Small intestine (tissue), 7 donors: ENCODE data around the gene KCNG2. TPM values are rescaled to one million over a fixed set of nuclear protein-coding genes. Genes with fewer than 3 reads are reported as not detected.

Experiments used
- DNase-seq, 2 donors: peaks; one replicate each; pipeline versions ENCODE4 v3.0.0 to v3.0.0-alpha.2; 2013
- FAIRE-seq: peaks from 2 replicates; lab custom pipeline; 2012; peaks lifted over from hg19 to GRCh38; lab: Jason Lieb, UNC
- H3K27ac ChIP-seq, 3 donors: one replicate each; pipeline ENCODE4 v1.5.1; 2013; ENCODE audit warnings: low read length in 2 of 3, mild to moderate bottlenecking in 2 of 3, control low read depth in 1 of 3, inconsistent platforms in 1 of 3, low read depth in 1 of 3, moderate library complexity in 1 of 3
- H3K27me3 ChIP-seq, 3 donors: one replicate each; pipeline ENCODE4 v1.6.1; 2013; ENCODE audit warnings: low read length in 3 of 3, inconsistent platforms in 1 of 3; ENCODE audit not compliant: control insufficient read depth in 3 of 3, insufficient read depth in 3 of 3
- H3K36me3 ChIP-seq, 3 donors: one replicate each; pipeline ENCODE4 v1.6.1; 2013; ENCODE audit warnings: low read length in 3 of 3, inconsistent platforms in 1 of 3, low read depth in 1 of 3, mild to moderate bottlenecking in 1 of 3, moderate library complexity in 1 of 3; ENCODE audit not compliant: control insufficient read depth in 3 of 3, insufficient read depth in 2 of 3
- H3K4me1 ChIP-seq, 3 donors: one replicate each; pipeline ENCODE4 v1.6.1; 2013; ENCODE audit warnings: low read length in 2 of 3, inconsistent platforms in 1 of 3, low read depth in 1 of 3, mild to moderate bottlenecking in 1 of 3, moderate library complexity in 1 of 3; ENCODE audit not compliant: control insufficient read depth in 3 of 3, insufficient read depth in 2 of 3
- H3K4me3 ChIP-seq, 3 donors: one replicate each; pipeline ENCODE4 v1.5.1; 2013; ENCODE audit warnings: low read length in 3 of 3, control low read depth in 1 of 3, inconsistent platforms in 1 of 3, low read depth in 1 of 3, mild to moderate bottlenecking in 1 of 3, moderate library complexity in 1 of 3
- H3K9me3 ChIP-seq, 2 donors: one replicate each; pipeline ENCODE4 v1.6.1; 2013; ENCODE audit warnings: low read depth in 1 of 2, low read length in 1 of 2; ENCODE audit not compliant: control insufficient read depth in 2 of 2, insufficient read depth in 1 of 2
- WGBS, 3 donors: extraction: QIAGEN DNeasy Blood & Tissue Kit; methylation state at CpG; one replicate each; pipeline ENCODE4 v1.1.7; 2013; 5-methylcytosine and 5-hydroxymethylcytosine counted together
- polyA plus RNA-seq, 4 donors: library from polyadenylated mRNA; stranded (reverse) in 3 of 4; unstranded in 1 of 4; fragments of 200-250 nt in 3 of 4; fragments of 120-200 nt in 1 of 4; gene quantifications; one replicate each; pipeline versions ENCODE4 v1.2.1 to v1.2.3, GENCODE V29; 2013
- donor health status: healthy with polysubstance abuse.
- donor health status: control.
- donor health status: control.
- donor health status: Bipolar disorder and iron deficiency.
- donor health status: healthy.

KCNG2 gene
- polyA plus RNA-seq, 4 donors: 0.10 to 0.30 TPM; not detected in 2

- Histone ChIP-seq H3K4me3 (no peak overlapping the region), H3K27ac (no peak overlapping the region), H3K4me1 (no peaks in the 10 kb centered on the region), H3K9me3 (peaks cover 0 to 49% of the 10 kb centered on the region in 2 donors), H3K36me3 (peaks cover 4 to 61% (median 7%) of the 10 kb centered on the region in 3 donors), H3K27me3 (no peaks in the 10 kb centered on the region)
- DNase-seq (no peak), FAIRE-seq (no peak)
- WGBS, 3 donors: 94 to 96% (median 96%) methylated on average over 22 to 28 of the region's 28 CpGs
Observed at GRCh38 chr18:79917169-79917852, 119.6 kb downstream of the KCNG2 start.

GRCh38 chr18:79917853-79918614, 120.3 kb downstream of the KCNG2 start:
- whole genome bisulfite sequencing, 3 donors: 95 to 98% (median 96%) methylated on average over 24 to 25 of the region's 25 CpGs
- Histone ChIP-seq H3K9me3 (peaks cover 0 to 51% of the 10 kb centered on the region in 2 donors), H3K4me1 (no peaks in the 10 kb centered on the region), H3K27ac (no peak overlapping the region), H3K27me3 (no peaks in the 10 kb centered on the region), H3K4me3 (no peak overlapping the region), H3K36me3 (peaks cover 4 to 59% (median 10%) of the 10 kb centered on the region in 3 donors)
- FAIRE-seq (no peak), DNase-seq (no peak)

- no peak for FAIRE-seq
- 96 to 99% (median 97%) methylated on average over 19 to 20 of the region's 20 CpGs for WGBS, 3 donors
- H3K4me3 ChIP-seq: no peak overlapping the region
- DNase-seq: no peak
- no peaks in the 10 kb centered on the region for H3K4me1 ChIP-seq
- peaks cover 4 to 56% (median 10%) of the 10 kb centered on the region in 3 donors for H3K36me3 ChIP-seq
- no peak overlapping the region for H3K27ac ChIP-seq
- peaks cover 0 to 54% of the 10 kb centered on the region in 2 donors for H3K9me3 ChIP-seq
- no peaks in the 10 kb centered on the region for H3K27me3 ChIP-seq
Observed at GRCh38 chr18:79918615-79919011, 120.9 kb downstream of the KCNG2 start.

GRCh38 chr18:79919089-79919488, 121.4 kb downstream of the KCNG2 start:
- H3K27me3 ChIP-seq: no peaks in the 10 kb centered on the region
- H3K27ac ChIP-seq: no peak overlapping the region
- 98% methylated on average over 19 of the region's 19 CpGs for WGBS, 3 donors
- no peak for FAIRE-seq
- peaks cover 4 to 61% (median 10%) of the 10 kb centered on the region in 3 donors for H3K36me3 ChIP-seq
- peaks cover 0 to 58% of the 10 kb centered on the region in 2 donors for H3K9me3 ChIP-seq
- DNase-seq: no peak
- H3K4me1 ChIP-seq: no peaks in the 10 kb centered on the region
- H3K4me3 ChIP-seq: no peak overlapping the region

GRCh38 chr18:79921984-79922965, 124.5 kb downstream of the KCNG2 start:
- H3K9me3 ChIP-seq: peaks cover 0 to 46% of the 10 kb centered on the region in 2 donors
- peaks cover 0 to 54% (median 8%) of the 10 kb centered on the region in 3 donors for H3K36me3 ChIP-seq
- FAIRE-seq (no peak), DNase-seq (no peak)
- WGBS, 3 donors: 96 to 98% (median 97%) methylated on average over 23 to 24 of the region's 24 CpGs
- no peaks in the 10 kb centered on the region for H3K4me1 ChIP-seq
- H3K27ac ChIP-seq: no peak overlapping the region
- no peak overlapping the region for H3K4me3 ChIP-seq
- no peaks in the 10 kb centered on the region for H3K27me3 ChIP-seq

GRCh38 chr18:79922971-79923411, 125.3 kb downstream of the KCNG2 start:
- peaks cover 0 to 44% of the 10 kb centered on the region in 2 donors for H3K9me3 ChIP-seq
- FAIRE-seq (no peak), DNase-seq (no peak)
- WGBS, 3 donors: 88 to 93% (median 89%) methylated on average over 13 to 17 of the region's 17 CpGs
- no peak overlapping the region for H3K4me3 ChIP-seq
- no peaks in the 10 kb centered on the region for H3K4me1 ChIP-seq
- H3K27me3 ChIP-seq: no peaks in the 10 kb centered on the region
- H3K36me3 ChIP-seq: peaks cover 0 to 54% (median 7%) of the 10 kb centered on the region in 3 donors
- H3K27ac ChIP-seq: no peak overlapping the region

GRCh38 chr18:79923896-79924585, 126.3 kb downstream of the KCNG2 start:
- Histone ChIP-seq H3K9me3 (peaks cover 0 to 44% of the 10 kb centered on the region in 2 donors), H3K27ac (no peak overlapping the region), H3K27me3 (no peaks in the 10 kb centered on the region), H3K4me3 (no peak overlapping the region), H3K36me3 (peaks cover 0 to 54% (median 5%) of the 10 kb centered on the region in 3 donors), H3K4me1 (no peaks in the 10 kb centered on the region)
- DNase-seq: no peak
- 96 to 98% (median 97%) methylated on average over 26 of the region's 26 CpGs for WGBS, 3 donors
- no peak for FAIRE-seq
